Cerebellar nuclear complex (tissue), 1 donor: ENCODE measurements around the gene BSX.

Source experiments
- DNase-seq, 2 experiments: peaks; one replicate each; lab custom pipeline; 2025; lab: John Stamatoyannopoulos, UW

The BSX gene

DNA sequence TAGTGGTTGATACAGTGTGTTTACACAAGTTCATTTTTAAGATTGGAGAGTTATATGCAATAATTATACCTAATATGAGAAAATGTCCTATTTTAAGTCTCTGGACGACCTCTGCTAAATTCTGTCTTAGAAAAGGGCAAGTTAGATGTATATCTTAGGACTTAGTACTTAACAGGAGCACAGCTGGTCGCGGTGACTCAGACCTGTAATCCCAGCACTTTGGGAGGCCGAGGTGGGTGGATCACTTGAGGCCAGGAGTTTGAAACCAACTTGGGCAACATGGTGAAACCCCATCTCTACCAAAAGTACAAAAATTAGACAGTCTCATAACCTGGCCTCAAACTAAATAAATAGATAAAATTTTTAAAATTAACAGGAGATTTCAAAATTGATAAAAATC lies 27.2 kb downstream of the BSX start:
- DNase-seq, result no peak

- DNase-seq, result no peak
Observed at GRCh38 chr11:122951211-122951610, 30.4 kb downstream of the BSX start.

DNA sequence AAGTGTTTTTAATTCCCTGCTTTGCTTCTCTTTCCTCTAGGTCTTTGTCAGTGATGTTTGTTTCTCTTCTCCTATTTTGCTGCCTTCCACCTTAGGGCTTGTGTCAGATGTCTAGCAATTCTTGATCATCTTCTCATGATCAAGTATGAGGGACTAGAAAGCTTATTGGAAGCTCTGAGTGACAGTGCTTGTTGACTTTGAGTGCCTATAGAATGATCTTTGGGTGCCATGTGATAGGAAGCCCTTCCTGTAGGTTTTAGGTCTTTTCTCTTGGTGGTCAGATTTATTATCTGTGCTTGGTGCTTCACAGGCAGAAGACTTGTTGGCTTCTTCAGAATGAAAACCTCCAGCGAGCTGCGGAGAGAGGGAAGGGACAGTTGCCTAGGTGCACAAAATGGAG lies 43.1 kb downstream of the BSX start:
- no peak for DNase-seq

GRCh38 chr11:122937983-122938382 lies 43.7 kb downstream of the BSX start:
- DNase-seq, result no peak

DNA sequence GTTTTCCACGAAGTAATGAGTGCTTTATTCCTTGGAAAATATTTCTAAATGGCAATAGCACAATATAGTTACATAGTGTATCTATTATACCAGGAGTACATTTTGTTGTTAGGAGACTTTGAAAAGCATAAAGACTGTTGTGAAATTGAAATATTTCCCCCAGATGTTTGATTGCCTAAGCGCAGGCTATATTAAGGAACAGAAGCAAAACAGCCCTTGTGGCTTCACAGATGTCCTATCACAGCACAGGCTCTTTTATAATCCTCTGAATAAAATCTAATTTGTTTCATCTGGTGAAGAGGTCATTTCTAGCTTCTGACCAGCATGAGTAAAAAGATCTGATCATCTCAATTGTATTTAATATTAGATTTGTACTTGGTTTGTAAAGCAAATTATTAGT lies 48.2 kb downstream of the BSX start:
- DNase-seq, result no peak

DNA sequence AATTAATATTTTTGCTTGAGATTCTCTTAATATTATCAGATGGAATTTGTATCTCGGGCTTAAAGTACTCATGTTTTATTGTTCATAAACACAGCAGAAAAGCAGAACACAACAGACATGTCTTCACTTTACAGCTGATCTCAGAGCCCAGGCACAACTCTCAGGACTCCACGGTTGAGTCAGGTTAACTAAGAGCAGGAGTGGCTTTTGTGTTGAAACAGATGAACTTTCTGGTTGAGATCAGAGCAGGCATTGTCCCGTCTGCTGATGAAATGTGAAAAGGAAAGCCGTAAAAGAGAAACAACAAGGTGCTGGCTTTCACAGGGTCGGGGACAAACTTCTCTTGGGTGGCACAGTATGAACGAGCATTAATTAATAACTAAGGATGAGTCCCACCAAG lies 50.1 kb downstream of the BSX start:
- DNase-seq, result no peak
